Neuronal stem cell (in vitro differentiated cells): Measurements from ENCODE around the gene MIA2.

ENCODE experiments used
- DNase-seq: peaks from one replicate; pipeline ENCODE4 v3.0.0-alpha.2; 2013; ENCODE audit warnings: low spot score
- H2AFZ ChIP-seq: one replicate; pipeline ENCODE4 v1.6.1; 2013; ENCODE audit warnings: mild to moderate bottlenecking, low read length, inconsistent platforms
- H2AK5ac ChIP-seq: 2 replicates; pipeline ENCODE4 v1.6.1; 2013; ENCODE audit warnings: low read depth, mild to moderate bottlenecking, inconsistent platforms, low read length, moderate library complexity, mixed read lengths
- H2BK120ac ChIP-seq: 2 replicates; pipeline ENCODE4 v1.6.1; 2013; ENCODE audit warnings: low read depth, mild to moderate bottlenecking, inconsistent platforms, low read length, moderate library complexity, mixed read lengths
- H2BK12ac ChIP-seq: one replicate; pipeline ENCODE4 v1.6.1; 2013; ENCODE audit warnings: low read length, inconsistent platforms
- H2BK15ac ChIP-seq: 2 replicates; pipeline ENCODE4 v1.6.1; 2013; ENCODE audit warnings: mild to moderate bottlenecking, low read length, inconsistent platforms, mixed read lengths
- H2BK5ac ChIP-seq: one replicate; pipeline ENCODE4 v1.6.1; 2013; ENCODE audit warnings: inconsistent platforms, mild to moderate bottlenecking, low read length, moderate library complexity
- H3K14ac ChIP-seq: one replicate; pipeline ENCODE4 v1.6.1; 2013; ENCODE audit warnings: low read length, inconsistent platforms
- H3K18ac ChIP-seq: 2 replicates; pipeline ENCODE4 v1.6.1; 2013; ENCODE audit warnings: low read length, inconsistent platforms
- H3K23ac ChIP-seq: 2 replicates; pipeline ENCODE4 v1.6.1; 2013; ENCODE audit warnings: low read depth, mild to moderate bottlenecking, mixed read lengths, low read length, inconsistent platforms; ENCODE audit not compliant: poor library complexity
- H3K27ac ChIP-seq: replicated peaks from 3 replicates; pipeline ENCODE4 v1.5.1; 2013; ENCODE audit warnings: low read length, inconsistent platforms
- H3K27me3 ChIP-seq, 3 experiments: 2 replicates each; pipeline ENCODE4 v1.6.1; 2013; ENCODE audit warnings: low read length in 3 of 3, mild to moderate bottlenecking in 2 of 3, inconsistent platforms in 1 of 3, low read depth in 1 of 3, mixed read lengths in 1 of 3, moderate library complexity in 1 of 3; ENCODE audit not compliant: control insufficient read depth in 3 of 3, insufficient read depth in 3 of 3
- H3K36me3 ChIP-seq, 2 donors: replicated peaks in 1 of 2; 2 replicates each; pipeline ENCODE4 v1.6.1; 2013; ENCODE audit warnings: low read length in 2 of 2; ENCODE audit not compliant: control insufficient read depth in 2 of 2, insufficient read depth in 2 of 2
- H3K4ac ChIP-seq: 2 replicates; pipeline ENCODE4 v1.6.1; 2013; ENCODE audit warnings: inconsistent platforms, mild to moderate bottlenecking, low read length, moderate library complexity
- H3K4me1 ChIP-seq, 2 donors: 1 replicate in 1 of 2; 2 replicates in 1 of 2; pipeline ENCODE4 v1.6.1; 2013; ENCODE audit warnings: low read length in 2 of 2, low read depth in 1 of 2; ENCODE audit not compliant: control insufficient read depth in 2 of 2, insufficient read depth in 1 of 2
- H3K4me2 ChIP-seq: one replicate; pipeline ENCODE4 v1.6.1; 2013; ENCODE audit warnings: mild to moderate bottlenecking, low read length, inconsistent platforms; ENCODE audit not compliant: insufficient read depth, poor library complexity, severe bottlenecking
- H3K4me3 ChIP-seq, 2 donors: 2 replicates each; pipeline ENCODE4 v1.5.1; 2013; ENCODE audit warnings: low read length in 2 of 2, mild to moderate bottlenecking in 2 of 2, inconsistent platforms in 1 of 2, moderate library complexity in 1 of 2
- H3K79me1 ChIP-seq: one replicate; pipeline ENCODE4 v1.6.1; 2013; ENCODE audit warnings: low read depth, mild to moderate bottlenecking, inconsistent platforms, low read length, moderate library complexity
- H3K9ac ChIP-seq: one replicate; pipeline ENCODE4 v1.6.1; 2013; ENCODE audit warnings: mild to moderate bottlenecking, low read depth, low read length, inconsistent platforms; ENCODE audit not compliant: poor library complexity
- H3K9me3 ChIP-seq, 2 donors: replicated peaks in 1 of 2; 2 replicates each; pipeline versions ENCODE3 to v1.6.1; 2013; ENCODE audit warnings: low read length in 2 of 2, mild to moderate bottlenecking in 2 of 2, inconsistent platforms in 1 of 2, low read depth in 1 of 2, mixed read lengths in 1 of 2, moderate library complexity in 1 of 2; ENCODE audit not compliant: control insufficient read depth in 2 of 2, insufficient read depth in 1 of 2
- H4K8ac ChIP-seq: one replicate; pipeline ENCODE4 v1.6.1; 2013; ENCODE audit warnings: low read depth, mild to moderate bottlenecking, inconsistent platforms, low read length, moderate library complexity
- H4K91ac ChIP-seq: one replicate; pipeline ENCODE4 v1.6.1; 2013; ENCODE audit warnings: low read length, low read depth, mild to moderate bottlenecking, inconsistent platforms; ENCODE audit not compliant: poor library complexity
- WGBS, 2 donors: extraction: QIAGEN DNeasy Blood & Tissue Kit; methylation state at CpG; one replicate each; pipeline ENCODE4 v1.1.7; 2013; ENCODE audit warnings: missing lambda C conversion rate in 2 of 2, mixed read lengths in 1 of 2; ENCODE audit not compliant: insufficient read length in 2 of 2, insufficient replicate concordance in 1 of 2; ENCODE audit errors: extremely low coverage in 2 of 2; 5-methylcytosine and 5-hydroxymethylcytosine counted together

MIA2 gene

DNA sequence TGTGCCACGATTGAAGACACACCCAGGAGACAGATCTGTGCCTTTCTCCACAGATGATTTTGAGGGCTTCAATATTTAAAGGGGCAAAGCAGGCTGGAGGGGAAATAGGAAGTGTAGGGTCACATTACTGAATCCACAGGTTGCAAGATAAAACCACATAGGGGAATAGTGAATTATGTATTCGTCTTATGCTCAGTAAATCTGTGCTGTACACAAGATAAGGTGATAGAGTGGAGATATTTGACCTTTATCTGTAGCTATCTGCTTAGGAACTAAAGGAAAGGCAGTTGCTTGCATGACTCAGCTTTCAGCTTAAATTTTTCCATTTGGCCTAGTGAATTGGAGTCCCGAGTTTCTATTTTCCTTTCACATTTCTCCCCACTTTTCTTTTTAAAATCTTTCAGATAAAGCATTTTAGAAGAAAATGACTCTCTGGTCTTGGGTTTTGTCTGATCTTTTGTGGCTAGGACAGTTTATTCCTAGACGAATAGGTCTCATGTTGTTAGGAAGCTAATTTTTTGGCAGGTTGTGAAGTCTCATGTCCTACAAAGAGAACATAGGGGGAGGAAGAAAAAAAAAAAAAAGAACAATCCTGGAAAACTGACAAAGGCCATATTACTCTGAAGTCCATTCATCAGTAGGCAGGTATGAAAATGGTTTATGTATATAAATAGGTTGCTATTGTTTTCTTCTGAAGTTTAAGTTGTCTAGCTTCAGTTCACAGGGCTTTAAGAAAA lies 143.1 kb downstream of the MIA2 start:
- H3K27ac ChIP-seq, result no peak overlapping the region
- peak overlapping the region; percentile 40 for H2AFZ ChIP-seq
- H3K4me2 ChIP-seq, result no peak overlapping the region
- no peak overlapping the region for H2BK12ac ChIP-seq
- H3K14ac ChIP-seq, result no peak overlapping the region
- H3K4ac ChIP-seq, result no peak overlapping the region
- no peak overlapping the region for H2BK5ac ChIP-seq
- no peaks in the 10 kb centered on the region for H3K36me3 ChIP-seq
- H2BK120ac ChIP-seq, result no peak overlapping the region
- whole genome bisulfite sequencing, 2 donors, result no CpG with 5 or more reads among the region's 4 CpGs
- no peak overlapping the region for H4K91ac ChIP-seq
- no peak overlapping the region for H3K4me3 ChIP-seq
- no peak overlapping the region for H4K8ac ChIP-seq
- H3K4me1 ChIP-seq, result no peaks in the 10 kb centered on the region
- no peak for DNase-seq
- no peak overlapping the region for H3K9ac ChIP-seq
- no peaks in the 10 kb centered on the region for H3K9me3 ChIP-seq
- H2AK5ac ChIP-seq, result no peak overlapping the region
- H3K27me3 ChIP-seq, result no peaks in the 10 kb centered on the region
- H3K18ac ChIP-seq, result no peak overlapping the region
- H3K79me1 ChIP-seq, result no peaks in the 10 kb centered on the region
- no peak overlapping the region for H3K23ac ChIP-seq
- no peak overlapping the region for H2BK15ac ChIP-seq

DNA sequence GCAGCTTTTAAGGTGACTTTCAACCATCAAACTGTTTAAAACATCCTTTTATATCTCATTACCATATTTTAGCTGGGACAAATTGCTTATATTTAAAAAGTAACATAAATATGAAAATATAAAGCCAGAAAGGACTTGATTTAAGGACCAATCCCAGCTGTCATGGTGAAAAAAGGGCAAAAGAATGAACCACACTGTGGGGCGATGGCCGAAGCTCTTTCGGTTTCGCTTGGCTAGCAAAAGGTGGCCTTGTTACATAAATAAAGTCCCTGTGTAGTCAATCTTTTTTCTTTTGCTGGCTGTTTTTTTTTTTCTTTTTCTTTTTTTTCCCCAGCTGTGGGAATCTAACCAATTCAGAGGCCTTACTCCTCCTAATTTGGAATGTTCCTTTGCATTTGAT lies 147.7 kb downstream of the MIA2 start:
- no peak overlapping the region for H3K4me3 ChIP-seq
- H3K9ac ChIP-seq, result no peak overlapping the region
- no peak for DNase-seq
- no peak overlapping the region for H2BK15ac ChIP-seq
- no peak overlapping the region for H3K27ac ChIP-seq
- no peak overlapping the region for H3K23ac ChIP-seq
- H3K4ac ChIP-seq, result no peak overlapping the region
- H3K9me3 ChIP-seq, result no peaks in the 10 kb centered on the region
- H4K91ac ChIP-seq, result no peak overlapping the region
- H3K18ac ChIP-seq, result no peak overlapping the region
- no peaks in the 10 kb centered on the region for H3K4me1 ChIP-seq
- H4K8ac ChIP-seq, result no peak overlapping the region
- H3K27me3 ChIP-seq, result no peaks in the 10 kb centered on the region
- no CpG with 5 or more reads among the region's 4 CpGs for WGBS, 2 donors
- no peak overlapping the region for H3K4me2 ChIP-seq
- H2BK120ac ChIP-seq, result no peak overlapping the region
- H3K36me3 ChIP-seq, result no peaks in the 10 kb centered on the region
- H2AK5ac ChIP-seq, result no peak overlapping the region
- H2AFZ ChIP-seq, result no peak overlapping the region
- H3K14ac ChIP-seq, result no peak overlapping the region
- H3K79me1 ChIP-seq, result no peaks in the 10 kb centered on the region
- no peak overlapping the region for H2BK12ac ChIP-seq
- no peak overlapping the region for H2BK5ac ChIP-seq

DNA sequence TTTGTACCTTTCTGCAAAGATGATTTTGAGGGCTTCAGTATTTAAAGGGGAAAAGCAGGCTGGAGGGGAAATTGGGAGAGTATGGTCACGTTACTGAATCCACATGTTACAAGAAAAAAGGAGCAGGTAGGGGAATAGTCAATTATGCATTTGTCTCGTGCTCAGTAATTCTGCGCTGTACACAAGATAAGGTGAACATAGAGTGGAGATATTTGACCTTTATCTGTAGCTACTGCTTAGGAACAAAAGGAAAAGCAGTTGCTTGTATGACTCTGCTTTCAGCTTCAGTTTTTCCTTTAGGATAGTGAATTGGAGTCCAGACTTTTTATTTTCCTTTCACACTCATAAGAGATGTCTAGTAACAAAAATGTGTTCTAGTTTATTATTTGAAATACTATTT lies 148.7 kb downstream of the MIA2 start:
- DNase-seq, result no peak
- H3K27me3 ChIP-seq, result no peaks in the 10 kb centered on the region
- H2AK5ac ChIP-seq, result no peak overlapping the region
- no peaks in the 10 kb centered on the region for H3K4me1 ChIP-seq
- no peak overlapping the region for H3K18ac ChIP-seq
- H3K4me3 ChIP-seq, result no peak overlapping the region
- H3K79me1 ChIP-seq, result no peaks in the 10 kb centered on the region
- H4K91ac ChIP-seq, result no peak overlapping the region
- H3K9me3 ChIP-seq, result no peaks in the 10 kb centered on the region
- H2BK15ac ChIP-seq, result no peak overlapping the region
- no peak overlapping the region for H3K4me2 ChIP-seq
- H4K8ac ChIP-seq, result no peak overlapping the region
- H3K27ac ChIP-seq, result no peak overlapping the region
- WGBS, 2 donors, result no CpG with 5 or more reads among the region's 3 CpGs
- H3K14ac ChIP-seq, result no peak overlapping the region
- no peaks in the 10 kb centered on the region for H3K36me3 ChIP-seq
- H2BK12ac ChIP-seq, result no peak overlapping the region
- no peak overlapping the region for H3K4ac ChIP-seq
- H3K9ac ChIP-seq, result no peak overlapping the region
- H2BK120ac ChIP-seq, result no peak overlapping the region
- H2AFZ ChIP-seq, result no peak overlapping the region
- H3K23ac ChIP-seq, result no peak overlapping the region
- H2BK5ac ChIP-seq, result no peak overlapping the region

DNA sequence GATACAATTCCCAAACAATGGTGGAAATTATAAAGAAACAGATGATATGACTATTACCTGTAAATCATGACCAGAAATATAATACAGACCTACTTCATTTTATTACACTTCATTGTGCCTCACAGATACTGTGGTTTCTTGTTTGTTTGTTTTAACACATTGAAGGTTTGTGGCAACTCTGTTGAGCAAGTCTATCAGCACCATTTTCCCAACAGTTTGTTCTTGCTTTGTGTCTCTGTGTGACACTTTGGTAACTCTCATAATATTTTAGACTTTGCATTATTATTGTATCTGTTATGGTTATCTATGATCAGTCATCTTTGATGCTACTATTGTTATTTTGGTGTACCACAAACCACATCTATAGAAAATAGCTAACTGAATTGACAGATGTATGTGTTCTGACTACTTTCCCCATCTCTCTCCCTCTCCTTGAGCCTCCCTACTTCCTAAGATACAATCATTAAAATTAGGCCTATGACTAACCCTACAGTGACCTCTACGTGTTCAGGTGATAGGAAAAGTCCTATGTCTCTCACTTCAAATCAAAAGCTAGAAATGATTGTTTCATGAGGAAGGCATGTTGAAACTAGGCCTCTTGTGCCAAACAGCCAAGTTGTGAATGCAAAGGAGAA lies 149.4 kb downstream of the MIA2 start:
- Histone ChIP-seq H2BK12ac (no peak overlapping the region), H3K4ac (no peak overlapping the region), H2BK5ac (no peak overlapping the region), H3K36me3 (no peaks in the 10 kb centered on the region), H3K9me3 (no peaks in the 10 kb centered on the region), H4K8ac (no peak overlapping the region), H3K27me3 (no peaks in the 10 kb centered on the region), H3K27ac (no peak overlapping the region), H3K18ac (no peak overlapping the region), H3K4me3 (no peak overlapping the region), H2BK120ac (no peak overlapping the region), H3K79me1 (no peaks in the 10 kb centered on the region), H3K23ac (no peak overlapping the region), H2BK15ac (no peak overlapping the region), H4K91ac (no peak overlapping the region), H2AFZ (no peak overlapping the region), H3K14ac (no peak overlapping the region), H3K9ac (no peak overlapping the region), H2AK5ac (no peak overlapping the region), H3K4me1 (no peaks in the 10 kb centered on the region), H3K4me2 (no peak overlapping the region)
- DNase-seq, result no peak
- no CpG with 5 or more reads among the region's 1 CpG for WGBS, 2 donors
